Dermis microvascular lymphatic vessel endothelial cell (primary cell): ENCODE measurements around the gene POLRMT. TPM values are rescaled to one million over a fixed set of nuclear protein-coding genes. Genes with fewer than 3 reads are reported as not detected.

Source experiments
- total RNA-seq: library from RNA; depleted of rRNA; stranded (reverse); fragments of >200 nt; gene quantifications from 2 replicates; pipeline ENCODE4 v1.2.1, GENCODE V29; 2014

The POLRMT gene
- total RNA-seq, 1 donor from 2014 or later = 19.3 TPM

Other genes with a start within 250 kb of the POLRMT start
- 3.7 and 7.2 TPM in 2 replicates for gene C2CD4C, start 224.4 kb downstream of the POLRMT start, total RNA-seq
- gene SHC2, start 172.5 kb downstream of the POLRMT start, total RNA-seq = 7.6 and 35.0 TPM in 2 replicates
- 0.13 TPM in 1 of 2 replicates, not detected in the other for gene MADCAM1, start 137.1 kb downstream of the POLRMT start, total RNA-seq
- gene TPGS1, start 126.0 kb downstream of the POLRMT start, total RNA-seq = 27.5 and 31.9 TPM in 2 replicates
- gene CDC34, start 101.8 kb downstream of the POLRMT start, total RNA-seq = 85.2 and 89.6 TPM in 2 replicates
- not detected in 2 replicates for gene GZMM, start 89.5 kb downstream of the POLRMT start, total RNA-seq
- 205 and 268 TPM in 2 replicates for gene BSG, start 60.9 kb downstream of the POLRMT start, total RNA-seq
- gene HCN2, start 43.7 kb downstream of the POLRMT start, total RNA-seq = 0.39 and 0.76 TPM in 2 replicates
- not detected in 2 replicates for gene FGF22, start 6.3 kb upstream of the POLRMT start, total RNA-seq
- 18.9 and 30.0 TPM in 2 replicates for gene RNF126, start 29.7 kb upstream of the POLRMT start, total RNA-seq
- 3.1 and 5.9 TPM in 2 replicates for gene FSTL3, start 42.9 kb upstream of the POLRMT start, total RNA-seq
- gene PRSS57, start 61.9 kb upstream of the POLRMT start, total RNA-seq = not detected in 2 replicates
- gene PALM, start 75.4 kb upstream of the POLRMT start, total RNA-seq = 35.3 and 54.0 TPM in 2 replicates
- gene MISP, start 117.6 kb upstream of the POLRMT start, total RNA-seq = not detected in 2 replicates
- 128 and 154 TPM in 2 replicates for gene PTBP1, start 163.9 kb upstream of the POLRMT start, total RNA-seq
- 0.38 and 0.39 TPM in 2 replicates for gene PLPPR3, start 188.4 kb upstream of the POLRMT start, total RNA-seq
- not detected in 2 replicates for gene AZU1, start 194.3 kb upstream of the POLRMT start, total RNA-seq
- not detected in 2 replicates for gene PRTN3, start 207.5 kb upstream of the POLRMT start, total RNA-seq
- not detected in 2 replicates for gene ELANE, start 218.8 kb upstream of the POLRMT start, total RNA-seq
- 2.2 and 2.5 TPM in 2 replicates for gene CFD, start 226.1 kb upstream of the POLRMT start, total RNA-seq